ENCODE data around the gene VMP1.
"Not testable (repeated sequence)": the region's sequence is repeated elsewhere in the genome, so short reads cannot be mapped to it uniquely, and the experiment has no call there.

The VMP1 gene

GRCh38 chr17:59872351-59872750 is 164.9 kb downstream of the VMP1 start:
- H3K4me1 ChIP-seq (ENCODE audit: control insufficient read depth in 1 of 2, insufficient read depth in 2 of 2, low read length in 2 of 2) = no peaks in the 10 kb centered on the region
- no peaks in the 10 kb centered on the region for H3K9me3 ChIP-seq (ENCODE audit: control insufficient read depth in 1 of 2, low read length in 2 of 2)

DNA sequence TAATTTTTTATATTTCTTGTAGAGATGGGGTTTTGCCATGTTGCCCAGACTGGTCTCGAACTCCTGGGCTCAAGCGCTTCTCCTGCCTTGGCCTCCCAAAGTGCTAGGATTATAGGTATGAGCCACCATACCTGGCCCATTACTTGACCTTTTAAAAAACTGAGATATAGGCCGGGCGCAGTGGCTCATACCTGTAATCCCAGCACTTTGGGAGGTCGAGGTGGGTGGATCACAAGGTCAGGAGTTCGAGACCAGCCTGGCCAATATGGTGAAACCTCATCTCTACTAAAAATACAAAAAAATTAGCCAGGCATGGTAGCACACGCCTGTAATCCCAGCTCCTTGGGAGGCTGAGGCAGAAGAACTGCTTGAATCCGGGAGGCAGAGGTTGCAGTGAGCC is 166.0 kb downstream of the VMP1 start:
- H3K4me3 ChIP-seq (ENCODE audit: low read depth in 1 of 2, low read length in 2 of 2); H3K9ac ChIP-seq (ENCODE audit: low read depth in 1 of 2, low read length in 2 of 2); H3K27me3 ChIP-seq (ENCODE audit: control insufficient read depth in 1 of 2, insufficient read depth in 2 of 2, low read length in 2 of 2); H3K27ac ChIP-seq (ENCODE audit: low read depth, low read length); H3K4me1 ChIP-seq (ENCODE audit: control insufficient read depth in 1 of 2, insufficient read depth in 2 of 2, low read length in 2 of 2); H3K9me3 ChIP-seq (ENCODE audit: control insufficient read depth in 1 of 2, low read length in 2 of 2): not testable (repeated sequence)
- peaks cover 7 to 36% of the 10 kb centered on the region in 2 donors for H3K36me3 ChIP-seq (ENCODE audit: control insufficient read depth in 1 of 2, insufficient read depth in 2 of 2, low read length in 2 of 2)

More at GRCh38 chr17:59872351-59872750, 164.9 kb downstream of the VMP1 start:
- no peaks in the 10 kb centered on the region for H3K27me3 ChIP-seq (ENCODE audit: control insufficient read depth in 1 of 2, insufficient read depth in 2 of 2, low read length in 2 of 2)
- no peak overlapping the region for H3K4me3 ChIP-seq (ENCODE audit: low read depth in 1 of 2, low read length in 2 of 2)
- H3K36me3 ChIP-seq (ENCODE audit: control insufficient read depth in 1 of 2, insufficient read depth in 2 of 2, low read length in 2 of 2) = peaks cover 3 to 33% of the 10 kb centered on the region in 2 donors
- H3K9ac ChIP-seq (ENCODE audit: low read depth in 1 of 2, low read length in 2 of 2) = no peak overlapping the region
- H3K27ac ChIP-seq (ENCODE audit: low read depth, low read length) = no peak overlapping the region

DNA sequence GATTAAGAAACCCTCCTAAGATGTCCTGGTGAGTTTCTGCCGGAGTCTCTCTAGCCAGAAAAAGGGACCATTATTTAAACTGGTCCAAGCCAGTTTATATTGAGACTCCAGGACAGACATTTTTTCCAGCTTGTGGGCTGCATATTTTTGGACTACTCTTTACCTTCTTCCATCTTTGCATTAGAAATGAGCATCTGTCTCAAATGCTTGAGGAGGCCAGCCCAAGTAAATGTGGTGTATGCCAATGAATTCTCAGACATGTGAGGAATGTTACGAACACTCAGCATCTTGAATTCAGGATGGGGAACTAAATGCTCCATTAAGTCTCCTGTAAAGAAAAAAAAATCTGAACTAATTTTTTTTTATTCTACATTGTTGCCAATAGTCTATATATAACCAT is 166.9 kb downstream of the VMP1 start:
- Histone ChIP-seq H3K27me3 (ENCODE audit: control insufficient read depth in 1 of 2, insufficient read depth in 2 of 2, low read length in 2 of 2) (no peaks in the 10 kb centered on the region), H3K36me3 (ENCODE audit: control insufficient read depth in 1 of 2, insufficient read depth in 2 of 2, low read length in 2 of 2) (peaks cover 7 to 36% of the 10 kb centered on the region in 2 donors), H3K4me3 (ENCODE audit: low read depth in 1 of 2, low read length in 2 of 2) (no peak overlapping the region), H3K4me1 (ENCODE audit: control insufficient read depth in 1 of 2, insufficient read depth in 2 of 2, low read length in 2 of 2) (no peaks in the 10 kb centered on the region), H3K27ac (ENCODE audit: low read depth, low read length) (no peak overlapping the region), H3K9ac (ENCODE audit: low read depth in 1 of 2, low read length in 2 of 2) (no peak overlapping the region), H3K9me3 (ENCODE audit: control insufficient read depth in 1 of 2, low read length in 2 of 2) (no peaks in the 10 kb centered on the region)

- Histone ChIP-seq H3K27ac (ENCODE audit: low read depth, low read length) (no peak overlapping the region), H3K4me1 (ENCODE audit: control insufficient read depth in 1 of 2, insufficient read depth in 2 of 2, low read length in 2 of 2) (no peaks in the 10 kb centered on the region), H3K9me3 (ENCODE audit: control insufficient read depth in 1 of 2, low read length in 2 of 2) (no peaks in the 10 kb centered on the region), H3K27me3 (ENCODE audit: control insufficient read depth in 1 of 2, insufficient read depth in 2 of 2, low read length in 2 of 2) (no peaks in the 10 kb centered on the region), H3K9ac (ENCODE audit: low read depth in 1 of 2, low read length in 2 of 2) (no peak overlapping the region), H3K36me3 (ENCODE audit: control insufficient read depth in 1 of 2, insufficient read depth in 2 of 2, low read length in 2 of 2) (peaks cover 7 to 38% of the 10 kb centered on the region in 2 donors), H3K4me3 (ENCODE audit: low read depth in 1 of 2, low read length in 2 of 2) (no peak overlapping the region)
Observed at GRCh38 chr17:59876107-59876506, 168.7 kb downstream of the VMP1 start.

- Histone ChIP-seq H3K27me3 (ENCODE audit: control insufficient read depth in 1 of 2, insufficient read depth in 2 of 2, low read length in 2 of 2) (no peaks in the 10 kb centered on the region), H3K9me3 (ENCODE audit: control insufficient read depth in 1 of 2, low read length in 2 of 2) (no peaks in the 10 kb centered on the region), H3K4me3 (ENCODE audit: low read depth in 1 of 2, low read length in 2 of 2) (no peak overlapping the region), H3K36me3 (ENCODE audit: control insufficient read depth in 1 of 2, insufficient read depth in 2 of 2, low read length in 2 of 2) (peaks cover 7 to 36% of the 10 kb centered on the region in 2 donors), H3K4me1 (ENCODE audit: control insufficient read depth in 1 of 2, insufficient read depth in 2 of 2, low read length in 2 of 2) (no peaks in the 10 kb centered on the region), H3K9ac (ENCODE audit: low read depth in 1 of 2, low read length in 2 of 2) (no peak overlapping the region), H3K27ac (ENCODE audit: low read depth, low read length) (no peak overlapping the region)
Observed at GRCh38 chr17:59877965-59878364, 170.5 kb downstream of the VMP1 start.

GRCh38 chr17:59878624-59879023 is 171.2 kb downstream of the VMP1 start:
- Histone ChIP-seq H3K36me3 (ENCODE audit: control insufficient read depth in 1 of 2, insufficient read depth in 2 of 2, low read length in 2 of 2) (peaks cover 7 to 40% of the 10 kb centered on the region in 2 donors), H3K9ac (ENCODE audit: low read depth in 1 of 2, low read length in 2 of 2) (no peak overlapping the region), H3K27ac (ENCODE audit: low read depth, low read length) (no peak overlapping the region), H3K4me1 (ENCODE audit: control insufficient read depth in 1 of 2, insufficient read depth in 2 of 2, low read length in 2 of 2) (no peaks in the 10 kb centered on the region), H3K27me3 (ENCODE audit: control insufficient read depth in 1 of 2, insufficient read depth in 2 of 2, low read length in 2 of 2) (no peaks in the 10 kb centered on the region), H3K4me3 (ENCODE audit: low read depth in 1 of 2, low read length in 2 of 2) (no peak overlapping the region), H3K9me3 (ENCODE audit: control insufficient read depth in 1 of 2, low read length in 2 of 2) (no peaks in the 10 kb centered on the region)

GRCh38 chr17:59884861-59885260 is 177.4 kb downstream of the VMP1 start:
- H3K9me3 ChIP-seq (ENCODE audit: control insufficient read depth in 1 of 2, low read length in 2 of 2) = no peaks in the 10 kb centered on the region
- H3K36me3 ChIP-seq (ENCODE audit: control insufficient read depth in 1 of 2, insufficient read depth in 2 of 2, low read length in 2 of 2) = peaks cover 0 to 38% of the 10 kb centered on the region in 2 donors
- no peaks in the 10 kb centered on the region for H3K27me3 ChIP-seq (ENCODE audit: control insufficient read depth in 1 of 2, insufficient read depth in 2 of 2, low read length in 2 of 2)
- H3K4me3 ChIP-seq (ENCODE audit: low read depth in 1 of 2, low read length in 2 of 2) = no peak overlapping the region
- no peak overlapping the region for H3K27ac ChIP-seq (ENCODE audit: low read depth, low read length)
- H3K4me1 ChIP-seq (ENCODE audit: control insufficient read depth in 1 of 2, insufficient read depth in 2 of 2, low read length in 2 of 2) = no peaks in the 10 kb centered on the region
- no peak overlapping the region for H3K9ac ChIP-seq (ENCODE audit: low read depth in 1 of 2, low read length in 2 of 2)

GRCh38 chr17:59888145-59888750 is 180.8 kb downstream of the VMP1 start:
- Histone ChIP-seq H3K36me3 (ENCODE audit: control insufficient read depth in 1 of 2, insufficient read depth in 2 of 2, low read length in 2 of 2) (peaks cover 0 to 27% of the 10 kb centered on the region in 2 donors), H3K4me1 (ENCODE audit: control insufficient read depth in 1 of 2, insufficient read depth in 2 of 2, low read length in 2 of 2) (peaks cover 0 to 6% of the 10 kb centered on the region in 2 donors)

DNA sequence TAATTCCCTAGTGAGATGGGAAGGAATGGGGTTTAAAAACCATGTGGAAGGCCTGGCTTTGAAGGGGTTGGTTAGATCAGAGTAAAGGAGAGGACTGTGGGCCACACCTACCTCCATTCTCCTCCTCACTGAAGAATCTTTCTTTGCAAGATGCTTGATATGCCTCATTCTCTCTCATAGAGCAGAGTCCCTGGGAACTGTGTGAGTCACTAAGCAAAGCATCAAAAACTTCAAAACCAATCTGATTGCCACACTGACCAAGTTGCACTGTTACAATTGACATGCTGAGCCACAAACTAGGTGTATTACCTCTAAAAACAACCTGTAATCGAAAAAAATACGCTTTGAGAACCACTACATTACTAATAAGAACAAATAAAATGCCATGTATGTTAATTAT is 183.3 kb downstream of the VMP1 start:
- peaks cover 0 to 11% of the 10 kb centered on the region in 2 donors for H3K36me3 ChIP-seq (ENCODE audit: control insufficient read depth in 1 of 2, insufficient read depth in 2 of 2, low read length in 2 of 2)
- H3K4me3 ChIP-seq (ENCODE audit: low read depth in 1 of 2, low read length in 2 of 2) = no peak overlapping the region
- no peak overlapping the region for H3K9ac ChIP-seq (ENCODE audit: low read depth in 1 of 2, low read length in 2 of 2)
- no peak overlapping the region for H3K27ac ChIP-seq (ENCODE audit: low read depth, low read length)
- peaks cover 7 to 14% of the 10 kb centered on the region in 2 donors for H3K4me1 ChIP-seq (ENCODE audit: control insufficient read depth in 1 of 2, insufficient read depth in 2 of 2, low read length in 2 of 2)
- no peaks in the 10 kb centered on the region for H3K9me3 ChIP-seq (ENCODE audit: control insufficient read depth in 1 of 2, low read length in 2 of 2)
- no peaks in the 10 kb centered on the region for H3K27me3 ChIP-seq (ENCODE audit: control insufficient read depth in 1 of 2, insufficient read depth in 2 of 2, low read length in 2 of 2)

More at GRCh38 chr17:59888145-59888750, 180.8 kb downstream of the VMP1 start:
- Histone ChIP-seq H3K9me3 (ENCODE audit: control insufficient read depth in 1 of 2, low read length in 2 of 2) (no peaks in the 10 kb centered on the region), H3K9ac (ENCODE audit: low read depth in 1 of 2, low read length in 2 of 2) (no peak overlapping the region), H3K27me3 (ENCODE audit: control insufficient read depth in 1 of 2, insufficient read depth in 2 of 2, low read length in 2 of 2) (no peaks in the 10 kb centered on the region), H3K27ac (ENCODE audit: low read depth, low read length) (no peak overlapping the region), H3K4me3 (ENCODE audit: low read depth in 1 of 2, low read length in 2 of 2) (no peak overlapping the region)

Data from duodenal mucosa (tissue), 2 donors.